ENCODE measurements around the gene NDRG4. TPM values are rescaled to one million over a fixed set of nuclear protein-coding genes. Genes with fewer than 3 reads are reported as not detected.

The NDRG4 gene, protein sequence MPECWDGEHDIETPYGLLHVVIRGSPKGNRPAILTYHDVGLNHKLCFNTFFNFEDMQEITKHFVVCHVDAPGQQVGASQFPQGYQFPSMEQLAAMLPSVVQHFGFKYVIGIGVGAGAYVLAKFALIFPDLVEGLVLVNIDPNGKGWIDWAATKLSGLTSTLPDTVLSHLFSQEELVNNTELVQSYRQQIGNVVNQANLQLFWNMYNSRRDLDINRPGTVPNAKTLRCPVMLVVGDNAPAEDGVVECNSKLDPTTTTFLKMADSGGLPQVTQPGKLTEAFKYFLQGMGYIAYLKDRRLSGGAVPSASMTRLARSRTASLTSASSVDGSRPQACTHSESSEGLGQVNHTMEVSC
- total RNA-seq (ENCODE audit: insufficient read depth, low replicate concordance), result 22.6 TPM

DNA sequence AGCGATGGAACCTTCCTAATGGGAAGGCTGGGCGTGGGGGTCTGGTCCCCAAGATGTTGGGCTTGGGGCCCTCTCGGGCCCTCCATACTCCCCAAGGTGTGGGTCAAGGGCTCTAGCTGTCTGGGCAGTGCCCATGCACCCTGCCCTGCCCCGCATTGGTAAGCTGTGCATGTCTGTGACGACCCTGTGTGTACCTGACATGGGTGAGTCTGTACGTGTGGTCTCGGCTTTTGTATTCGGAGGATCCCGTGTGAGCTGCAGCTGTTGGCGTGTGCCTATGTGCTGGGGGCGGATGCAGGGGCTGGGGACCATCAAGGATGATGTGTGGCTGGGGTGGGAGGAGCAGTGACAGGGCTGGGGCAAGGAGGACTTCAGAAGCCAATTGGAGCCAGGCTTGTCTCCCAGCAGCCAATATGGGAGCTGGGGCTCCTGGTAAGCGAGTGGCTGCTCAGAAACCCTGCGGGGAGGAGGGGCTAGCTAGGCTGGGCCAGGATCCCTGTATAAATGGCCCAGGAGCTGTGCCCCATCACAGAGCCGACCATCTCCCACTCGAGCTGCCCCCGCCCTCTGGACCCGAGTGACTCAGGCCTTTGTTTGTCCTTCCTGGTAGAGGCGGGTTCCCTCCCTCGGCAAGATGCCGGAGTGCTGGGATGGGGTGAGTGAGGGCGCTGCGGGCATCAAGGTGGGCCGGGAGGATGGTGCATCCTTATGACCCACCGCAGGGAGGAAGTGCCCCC lies at the start of gene NDRG4:
TSS of gene NDRG4 (plus strand) at position 529 of the 737 bp plus-strand sequence. CDS start at position 635, 106 bp downstream.
- DNase-seq (ENCODE audit: low spot score), result peak; percentile 82

DNA sequence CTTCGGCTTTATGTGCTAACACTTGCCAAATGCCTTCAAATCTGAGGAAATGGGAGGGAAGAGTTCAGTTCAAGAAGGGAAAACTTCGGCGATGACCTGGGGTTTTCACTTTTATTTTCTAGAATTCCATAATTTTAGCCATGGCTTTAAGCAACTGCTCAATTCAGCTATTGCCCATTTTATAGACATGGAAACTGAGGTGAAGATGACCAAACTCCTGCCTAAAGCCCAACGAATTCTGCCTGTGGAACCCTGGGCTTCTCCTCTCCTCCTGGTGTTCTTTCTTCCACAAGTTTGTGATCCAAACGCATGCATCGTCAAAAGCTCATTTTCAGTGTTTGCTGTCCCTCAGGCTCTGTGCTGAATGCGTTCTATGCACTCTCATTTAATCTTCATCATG lies 49.4 kb upstream of the NDRG4 start:
- no peak for DNase-seq (ENCODE audit: low spot score)

DNA sequence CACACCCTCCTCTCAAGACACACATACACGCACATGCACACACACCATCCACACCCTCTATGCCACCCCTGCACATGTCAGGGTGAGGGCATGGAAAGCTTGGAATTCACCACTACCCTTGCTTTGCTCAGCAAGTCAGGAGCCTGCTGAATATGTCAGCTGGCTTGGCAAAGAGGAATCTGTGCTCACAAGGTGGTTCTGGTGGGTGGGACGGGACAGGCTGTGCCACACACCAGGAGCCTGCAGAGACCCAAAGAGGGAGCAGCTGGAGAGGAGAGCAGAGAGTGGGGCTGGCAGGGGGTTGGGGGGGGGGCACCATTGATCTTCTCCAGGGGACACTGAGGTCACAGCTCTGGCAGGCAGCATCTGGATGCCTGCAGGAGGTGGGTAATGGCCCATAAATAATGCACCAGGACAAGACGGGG lies 48.7 kb upstream of the NDRG4 start:
- DNase-seq (ENCODE audit: low spot score), result no peak

DNA sequence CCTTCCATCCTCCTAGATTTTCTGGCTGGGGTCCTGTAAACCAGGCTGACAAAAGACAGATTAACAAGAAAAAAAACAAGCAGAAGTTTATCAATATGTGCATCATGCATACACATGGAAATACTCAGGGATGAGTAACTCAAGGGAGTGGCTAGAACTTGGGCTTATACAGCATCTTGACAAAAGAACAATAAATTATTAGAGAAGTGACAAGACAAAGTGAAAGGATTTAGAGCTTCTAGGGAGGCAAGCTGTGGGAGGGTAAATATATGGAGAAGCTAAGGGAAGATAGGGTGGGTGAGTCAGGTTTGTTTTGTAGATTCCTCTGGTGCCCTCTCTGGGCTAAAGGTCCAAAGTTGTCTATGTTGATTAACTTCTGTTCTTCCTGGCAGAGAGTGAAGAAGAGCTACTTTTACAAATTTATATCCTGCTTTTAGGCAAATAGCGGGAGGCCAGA lies 48.0 kb upstream of the NDRG4 start:
- peak; percentile 31 for DNase-seq (ENCODE audit: low spot score)

DNA sequence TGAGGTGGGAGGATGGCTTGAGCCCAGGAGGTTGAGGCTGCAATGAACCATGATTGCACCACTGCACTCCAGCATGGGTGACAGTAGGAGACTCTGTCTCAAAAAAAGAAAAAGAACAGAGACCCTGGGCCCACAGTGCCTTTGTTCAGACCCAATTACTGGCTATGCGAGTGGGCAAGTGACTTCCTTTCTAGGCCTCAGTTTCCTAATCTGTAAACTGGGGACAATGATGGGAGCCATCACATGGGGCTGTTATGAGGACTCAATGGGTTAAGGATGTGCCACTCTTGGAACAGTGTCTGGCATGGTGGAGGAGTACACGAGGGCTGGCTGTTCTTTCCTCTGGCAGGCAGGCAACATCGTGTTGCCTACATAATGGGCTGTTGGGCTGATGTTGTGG lies 47.3 kb upstream of the NDRG4 start:
- DNase-seq (ENCODE audit: low spot score), result no peak

DNA sequence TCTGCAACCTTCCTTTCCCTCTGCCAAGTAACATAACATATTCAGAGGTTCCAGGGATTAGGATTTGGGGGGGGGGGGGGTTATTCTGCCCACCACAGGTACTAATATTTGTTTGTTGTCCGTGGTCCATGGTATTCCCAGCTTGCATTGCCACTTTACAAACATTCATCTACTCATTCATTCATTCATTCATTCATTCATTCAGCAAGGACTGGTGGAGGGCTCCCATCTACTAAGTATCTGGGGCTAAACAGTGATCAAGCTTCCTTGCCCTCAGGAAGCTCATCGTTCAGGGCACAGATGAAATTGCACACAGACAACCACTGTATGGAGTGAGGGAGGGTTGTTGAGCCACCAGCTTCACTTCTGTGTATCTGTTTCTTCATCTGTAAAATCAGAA lies 45.8 kb upstream of the NDRG4 start:
- DNase-seq (ENCODE audit: low spot score), result no peak

DNA sequence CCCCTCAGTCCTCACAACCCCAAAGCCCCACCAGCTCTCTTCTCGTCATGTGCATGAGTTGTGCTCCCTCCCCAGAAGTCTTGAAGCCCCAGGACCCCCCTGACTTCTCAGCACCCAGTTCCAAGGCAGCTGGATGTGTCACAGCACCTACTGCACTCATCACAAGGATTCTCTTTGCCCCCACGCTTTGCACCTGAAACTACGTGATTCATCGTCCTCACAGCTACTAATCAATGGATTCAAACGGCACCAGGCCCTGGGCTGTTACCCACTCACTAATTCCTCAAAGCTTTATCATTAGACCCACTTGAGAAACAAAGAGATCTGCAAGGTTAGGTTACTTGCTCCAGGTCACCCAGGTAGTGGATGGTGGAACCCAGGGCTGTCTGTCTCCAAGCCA lies 45.1 kb upstream of the NDRG4 start:
- no peak for DNase-seq (ENCODE audit: low spot score)

DNA sequence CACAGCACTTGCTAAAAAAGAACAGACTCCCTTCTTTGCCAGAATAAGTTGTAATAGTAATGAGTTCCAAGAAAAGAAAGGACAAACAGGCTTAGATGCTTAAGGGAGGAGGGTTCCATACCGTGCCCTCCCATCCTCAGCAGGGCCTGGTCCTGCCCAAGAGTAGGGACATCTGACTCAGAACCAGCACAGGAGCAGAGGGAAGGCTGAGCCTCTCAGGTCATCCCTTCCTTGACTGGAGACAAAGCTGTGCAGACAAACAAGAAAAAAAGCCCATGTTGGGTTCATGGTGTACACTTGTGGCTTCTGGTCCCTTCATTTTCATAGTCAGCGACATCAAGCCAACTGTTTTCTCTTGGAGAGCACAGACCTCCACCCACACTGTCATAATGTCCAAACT lies 44.2 kb upstream of the NDRG4 start:
- DNase-seq (ENCODE audit: low spot score), result no peak

DNA sequence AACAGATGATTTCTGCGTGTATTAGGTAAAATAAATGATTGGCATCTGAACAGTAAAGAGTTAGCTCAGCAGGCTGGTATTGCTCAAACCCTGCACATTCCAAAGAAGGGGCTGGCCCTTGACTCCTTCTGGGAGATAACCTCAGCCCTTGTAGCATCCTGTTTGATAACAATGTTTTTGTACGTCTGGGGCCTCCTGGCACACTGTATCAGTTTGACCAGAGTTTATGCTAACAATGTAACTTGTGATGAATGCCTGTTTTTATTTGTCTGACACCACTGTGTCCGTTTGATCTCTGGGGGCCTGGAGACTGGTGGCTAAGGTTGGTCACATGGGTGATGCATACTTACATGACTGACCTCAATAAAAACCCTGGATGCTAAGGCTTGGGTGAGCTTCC lies 43.8 kb upstream of the NDRG4 start:
- no peak for DNase-seq (ENCODE audit: low spot score)

DNA sequence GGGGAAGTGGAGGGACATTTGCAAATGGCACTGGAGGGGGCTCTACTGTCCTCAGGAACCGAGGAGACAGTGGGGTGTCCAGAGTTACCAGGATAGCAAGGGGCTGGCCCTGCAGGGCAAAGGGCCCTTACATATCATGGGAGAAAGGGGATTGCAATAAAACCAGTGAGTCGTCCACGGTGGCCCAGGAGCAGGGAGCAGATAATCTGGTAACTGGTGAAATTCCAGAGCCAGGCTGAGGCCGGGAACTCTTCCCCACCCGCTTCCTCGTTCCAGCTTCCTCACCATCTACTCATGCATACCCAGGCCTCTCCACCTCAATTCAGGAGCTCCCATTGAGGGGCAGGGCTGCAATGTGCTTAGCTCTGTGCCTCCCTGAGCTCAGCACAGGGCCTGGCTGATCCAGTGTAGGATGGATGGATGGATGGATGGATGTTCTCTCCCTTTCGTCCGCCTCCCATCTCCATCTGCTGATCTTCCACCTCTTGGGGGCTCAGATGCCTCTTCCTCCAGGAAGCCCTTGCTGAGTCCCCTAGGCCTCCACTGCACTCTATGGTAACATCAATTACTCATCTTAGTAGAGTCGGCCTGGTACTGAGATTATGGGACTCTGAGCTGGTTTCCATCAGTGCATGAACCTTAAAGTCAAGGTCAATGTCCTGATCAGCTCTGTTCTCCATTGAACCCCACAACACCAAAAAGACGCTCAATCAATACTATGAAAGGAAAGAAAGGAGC lies 41.2 kb upstream of the NDRG4 start:
- DNase-seq (ENCODE audit: low spot score), result no peak

DNA sequence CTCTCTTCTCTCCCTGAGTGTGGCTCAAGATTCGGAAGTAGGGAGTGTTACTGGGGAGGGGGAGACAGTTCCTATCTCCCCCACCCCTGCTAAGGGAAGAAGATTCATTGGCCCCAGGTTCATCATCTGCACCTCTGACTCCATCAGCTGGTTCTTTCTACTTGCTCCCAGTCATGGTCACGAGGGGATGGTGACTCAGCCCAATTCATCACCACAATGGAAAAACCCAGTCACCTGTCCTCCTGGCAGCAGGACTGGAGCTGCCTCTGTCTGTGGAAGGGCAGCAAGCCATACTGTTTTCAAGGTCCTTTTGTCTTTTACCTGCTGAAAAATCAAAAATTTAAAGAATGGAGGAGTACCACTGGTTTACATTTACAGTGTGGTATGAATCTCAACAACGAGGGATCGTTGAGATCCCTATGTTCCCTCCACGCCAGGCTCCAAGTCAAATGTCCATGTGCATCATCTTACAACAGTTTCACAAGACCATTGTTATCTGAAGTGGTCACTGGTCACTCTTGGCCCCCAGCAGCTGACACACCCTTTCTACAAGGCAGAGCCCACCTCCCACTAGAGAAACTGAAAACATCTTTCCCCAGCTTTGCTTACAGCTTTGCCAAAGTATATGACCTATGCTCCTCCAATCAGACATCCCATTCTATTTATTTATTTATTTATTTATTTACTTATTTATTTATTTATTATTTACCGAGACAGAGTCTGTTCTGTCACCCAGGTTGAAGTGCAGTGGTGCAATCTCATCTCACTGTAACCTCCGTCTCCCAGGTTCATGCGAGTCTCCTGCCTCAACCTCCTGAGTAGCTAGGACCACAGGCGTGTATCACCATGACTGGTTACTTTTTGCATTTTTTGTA lies 40.4 kb upstream of the NDRG4 start:
- no peak for DNase-seq (ENCODE audit: low spot score)

DNA sequence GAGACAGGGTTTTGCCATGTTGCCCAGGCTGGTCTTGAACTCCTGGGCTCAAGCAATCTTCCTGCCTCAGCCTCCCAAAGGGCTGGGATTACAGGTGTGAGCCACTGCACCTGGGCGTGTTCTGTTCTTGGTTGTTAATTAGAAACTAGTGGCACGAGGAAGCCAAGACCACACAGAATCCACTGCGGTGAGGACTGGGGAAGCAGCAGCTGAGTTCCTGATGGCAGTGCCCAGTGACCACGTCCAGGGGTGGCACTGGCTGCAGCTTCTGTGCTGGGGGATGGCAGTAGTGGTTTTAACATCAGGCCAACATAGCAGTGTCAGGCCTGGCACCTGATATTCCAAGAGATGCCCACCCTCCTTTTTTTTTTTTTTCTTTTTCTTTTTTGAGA lies 39.7 kb upstream of the NDRG4 start:
- DNase-seq (ENCODE audit: low spot score), result no peak

DNA sequence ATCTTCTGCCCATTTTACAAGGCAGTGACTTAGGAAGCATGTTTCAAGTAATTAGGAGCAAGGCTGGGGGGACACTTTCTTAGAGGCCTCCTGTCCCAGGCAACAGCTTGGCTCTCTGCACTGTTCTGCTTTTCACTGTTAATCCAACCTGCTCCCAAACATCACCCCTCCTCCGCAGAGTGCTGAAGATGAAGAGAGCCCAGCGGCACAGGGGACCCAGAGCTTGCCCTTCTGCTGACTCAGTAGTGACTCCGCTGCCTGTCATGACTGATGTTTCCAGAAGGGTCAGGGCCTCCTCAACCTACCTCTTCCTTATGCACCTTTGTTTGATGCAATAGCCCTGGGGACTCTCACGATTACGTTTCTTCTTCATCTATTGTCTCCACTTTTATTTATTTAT lies 38.9 kb upstream of the NDRG4 start:
- no peak for DNase-seq (ENCODE audit: low spot score)

DNA sequence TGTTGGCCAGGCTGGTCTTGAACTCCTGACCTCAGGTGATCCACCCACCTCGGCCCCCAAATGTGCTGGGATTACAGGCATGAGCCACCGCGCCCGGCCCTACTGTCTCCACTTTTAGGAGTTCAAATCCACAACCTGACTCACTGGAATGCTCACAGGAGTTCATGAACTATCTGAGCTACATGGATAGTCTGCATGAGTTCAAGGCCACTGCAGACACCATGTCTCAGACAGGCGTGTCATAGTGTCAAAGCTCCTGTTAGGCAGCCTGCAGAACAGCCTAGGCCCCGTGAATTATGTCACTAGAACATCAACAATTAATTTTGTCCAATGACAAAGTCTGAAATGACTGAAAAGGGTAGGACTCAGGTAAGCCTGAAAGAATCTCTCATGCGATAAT lies 38.3 kb upstream of the NDRG4 start:
- DNase-seq (ENCODE audit: low spot score), result no peak

DNA sequence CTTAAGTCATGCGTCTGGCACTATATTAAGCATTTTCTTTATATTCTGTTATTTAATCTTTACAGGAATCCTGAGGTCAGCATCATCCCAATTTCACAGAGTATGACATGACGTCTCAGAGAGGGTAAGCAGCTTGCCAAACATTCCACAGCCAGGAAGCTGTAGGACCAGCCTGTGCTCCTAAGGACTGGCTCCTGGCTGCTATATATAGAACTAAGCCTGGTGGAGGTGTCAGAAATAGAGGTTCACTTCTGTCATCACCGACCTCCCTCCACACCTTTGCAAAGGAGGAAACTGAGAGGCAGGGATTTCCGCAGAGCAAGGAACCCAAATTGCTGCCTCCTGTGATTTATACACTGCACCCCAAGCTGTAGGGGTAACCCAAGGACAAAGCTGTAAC lies 37.9 kb upstream of the NDRG4 start:
- DNase-seq (ENCODE audit: low spot score), result no peak

DNA sequence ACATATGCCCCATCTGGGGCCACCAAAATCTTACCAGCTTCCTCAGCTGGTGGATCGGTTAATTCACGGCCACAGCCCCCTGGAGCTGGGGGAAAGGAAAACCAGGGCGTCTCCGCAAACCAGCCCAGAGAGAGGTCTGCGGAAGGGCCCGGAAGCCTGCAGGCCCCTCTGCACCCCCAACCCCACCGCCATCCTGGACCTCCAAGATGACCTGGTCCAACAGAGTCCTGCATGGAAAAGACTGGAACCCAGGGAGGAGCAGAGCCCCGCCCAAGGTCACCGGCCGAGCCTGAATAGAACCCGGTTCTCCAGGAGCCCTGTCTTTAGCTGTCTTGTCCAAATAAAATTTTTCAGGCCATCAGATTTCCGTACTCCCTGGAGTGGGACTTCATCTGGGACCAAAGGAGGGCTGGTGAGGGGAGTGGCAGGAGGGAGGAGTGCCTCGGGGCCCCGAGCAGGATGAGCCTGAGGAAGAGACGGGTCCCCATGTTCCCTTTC lies 37.4 kb upstream of the NDRG4 start:
- DNase-seq (ENCODE audit: low spot score), result no peak

DNA sequence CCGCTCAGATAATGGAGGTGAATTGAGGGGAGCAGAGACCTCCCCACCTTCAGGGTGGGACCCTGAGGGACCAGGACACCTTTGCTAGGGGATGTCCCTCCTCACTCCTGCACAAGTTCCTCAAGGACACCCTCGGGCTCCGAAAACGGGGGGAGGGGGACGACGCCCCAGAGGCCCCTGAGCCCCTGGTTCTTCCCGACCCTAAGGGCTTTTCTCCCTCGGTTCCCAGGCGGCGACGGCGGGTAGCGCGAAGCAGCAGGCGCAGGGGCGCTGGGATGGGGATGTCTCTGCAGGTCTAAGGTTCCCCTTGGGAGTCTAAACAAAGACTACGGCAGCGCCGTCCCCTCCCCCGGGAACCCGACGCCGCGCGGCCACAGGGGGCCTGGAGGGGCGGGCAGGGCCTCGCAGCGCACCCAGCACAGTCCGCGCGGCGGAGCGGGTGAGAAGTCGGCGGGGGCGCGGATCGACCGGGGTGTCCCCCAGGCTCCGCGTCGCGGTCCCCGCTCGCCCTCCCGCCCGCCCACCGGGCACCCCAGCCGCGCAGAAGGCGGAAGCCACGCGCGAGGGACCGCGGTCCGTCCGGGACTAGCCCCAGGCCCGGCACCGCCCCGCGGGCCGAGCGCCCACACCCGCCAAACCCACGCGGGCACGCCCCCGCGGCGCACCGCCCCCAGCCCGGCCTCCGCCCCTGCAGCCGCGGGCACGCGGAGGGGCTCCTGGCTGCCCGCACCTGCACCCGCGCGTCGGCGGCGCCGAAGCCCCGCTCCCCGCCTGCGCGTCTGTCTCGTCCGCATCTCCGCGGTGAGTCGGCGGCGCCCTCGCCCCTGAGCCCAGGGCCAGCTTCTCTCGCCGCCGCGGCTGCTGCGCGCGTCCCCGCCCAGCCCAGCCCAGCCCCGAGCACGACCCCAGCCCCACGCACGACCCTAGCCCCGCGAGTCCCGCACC lies 36.7 kb upstream of the NDRG4 start:
- no peak for DNase-seq (ENCODE audit: low spot score)

DNA sequence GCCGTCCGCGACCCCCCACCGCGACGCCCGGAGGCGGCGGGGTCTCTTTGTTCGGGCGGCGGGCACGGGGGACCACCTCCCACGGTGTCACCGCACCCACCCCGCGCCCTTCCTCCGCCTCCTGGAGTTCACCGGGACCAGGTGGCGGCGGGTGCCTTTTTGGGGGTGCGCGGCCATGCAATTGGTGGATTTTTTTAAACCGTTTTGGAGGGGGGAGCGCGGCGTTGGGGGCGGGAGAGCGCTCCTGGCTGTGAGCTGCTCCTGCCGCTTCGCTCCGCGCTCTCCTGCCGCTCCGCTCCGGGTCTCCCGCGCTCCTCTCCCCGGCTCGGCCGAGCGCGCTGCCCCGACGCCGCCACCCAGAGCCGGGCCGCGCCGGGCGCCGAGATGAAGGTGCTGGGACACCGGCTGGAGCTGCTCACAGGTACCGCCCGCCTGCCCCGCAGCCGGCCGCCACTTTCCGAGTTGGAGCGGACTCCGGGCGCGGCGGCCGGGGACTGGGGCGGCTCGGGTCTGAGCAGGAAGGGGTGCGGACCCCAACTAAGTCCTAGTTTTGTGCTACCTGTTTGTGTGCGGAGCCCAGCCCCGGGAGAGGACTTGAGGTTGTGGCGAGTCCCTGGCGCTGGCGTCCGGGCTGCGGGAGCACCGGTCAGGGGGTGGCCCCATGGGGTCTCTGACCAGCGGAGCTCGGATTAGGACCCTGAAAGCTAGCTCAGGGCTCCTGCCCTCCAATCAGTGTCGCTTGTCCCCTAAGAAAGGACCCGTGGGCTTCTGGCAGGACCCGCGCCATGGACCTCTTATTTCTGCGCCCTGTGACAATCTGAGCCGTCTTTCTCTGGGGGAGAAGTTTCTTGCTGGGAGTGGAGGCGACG lies 35.7 kb upstream of the NDRG4 start:
- DNase-seq (ENCODE audit: low spot score), result no peak

All from umbilical cord (tissue), 2 donors.